8988T (cell line): ENCODE measurements around the gene COL15A1.

Experiments
- DNase-seq: peaks from one replicate; pipeline ENCODE4 v3.0.0; 2011

Gene COL15A1

GRCh38 chr9:99118782-99119466, 175.2 kb downstream of the COL15A1 start:
- no peak for DNase-seq

GRCh38 chr9:99119976-99120655, 176.4 kb downstream of the COL15A1 start:
- no peak for DNase-seq
